GM18507 (cell line): Measurements from ENCODE around the gene ANKRD66.
"Not testable (repeated sequence)": the region's sequence is repeated elsewhere in the genome, so short reads cannot be mapped to it uniquely, and the experiment has no call there.

ENCODE experiments used
- DNase-seq: peaks from one replicate; pipeline ENCODE4 v3.0.0; 2011; ENCODE audit warnings: low read depth; ENCODE audit not compliant: insufficient read length; ENCODE audit errors: extremely low spot score
- FAIRE-seq: peaks from 2 replicates; lab custom pipeline; 2011; peaks lifted over from hg19 to GRCh38; lab: Jason Lieb, UNC

The ANKRD66 gene

GRCh38 chr6:46746696-46747095 lies at the start of gene ANKRD66:
TSS of gene ANKRD66 (plus strand) at chr6:46746933. CDS start at chr6:46751949, 5,016 bp downstream.
- FAIRE-seq (no peak), DNase-seq (no peak)

- DNase-seq, result no peak
- no peak for FAIRE-seq
Observed at GRCh38 chr6:46699970-46700369, 46.8 kb upstream of the ANKRD66 start.

- FAIRE-seq, result no peak
- no peak for DNase-seq
Observed at GRCh38 chr6:46704562-46704961, 42.2 kb upstream of the ANKRD66 start.

- DNase-seq, result no peak
- no peak for FAIRE-seq
Observed at GRCh38 chr6:46706464-46706863, 40.3 kb upstream of the ANKRD66 start.

GRCh38 chr6:46711491-46711890 lies 35.2 kb upstream of the ANKRD66 start:
- no peak for DNase-seq
- no peak for FAIRE-seq

- FAIRE-seq (no peak), DNase-seq (no peak)
Observed at GRCh38 chr6:46715141-46715540, 31.6 kb upstream of the ANKRD66 start.

- no peak for FAIRE-seq
- no peak for DNase-seq
Observed at GRCh38 chr6:46719099-46719498, 27.6 kb upstream of the ANKRD66 start.

- FAIRE-seq, result no peak
- no peak for DNase-seq
Observed at GRCh38 chr6:46720401-46720800, 26.3 kb upstream of the ANKRD66 start.

GRCh38 chr6:46729787-46730326 lies 16.9 kb upstream of the ANKRD66 start:
- DNase-seq (no peak), FAIRE-seq (no peak)

GRCh38 chr6:46730921-46731461 lies 15.7 kb upstream of the ANKRD66 start:
- FAIRE-seq (no peak), DNase-seq (no peak)

GRCh38 chr6:46733341-46733801 lies 13.4 kb upstream of the ANKRD66 start:
- DNase-seq (no peak), FAIRE-seq (no peak)

GRCh38 chr6:46734867-46735719 lies 11.6 kb upstream of the ANKRD66 start, which contains the start of gene PLA2G7:
TSS of gene PLA2G7 (minus strand) at chr6:46735375. CDS start at chr6:46722891, 12,484 bp downstream.
- no peak for FAIRE-seq
- DNase-seq, result no peak

- DNase-seq, result no peak
- FAIRE-seq, result no peak
Observed at GRCh38 chr6:46735720-46736031, 11.1 kb upstream of the ANKRD66 start.

GRCh38 chr6:46736906-46737305 lies 9.8 kb upstream of the ANKRD66 start:
- no peak for FAIRE-seq

GRCh38 chr6:46741482-46741881 lies 5.3 kb upstream of the ANKRD66 start:
- DNase-seq (no peak), FAIRE-seq (no peak)

More at GRCh38 chr6:46736906-46737305, 9.8 kb upstream of the ANKRD66 start:
- DNase-seq, result no peak

GRCh38 chr6:46741910-46742309 lies 4.8 kb upstream of the ANKRD66 start:
- FAIRE-seq, result no peak

GRCh38 chr6:46743425-46744158 lies 3.1 kb upstream of the ANKRD66 start:
- DNase-seq (no peak), FAIRE-seq (no peak)

More at GRCh38 chr6:46741910-46742309, 4.8 kb upstream of the ANKRD66 start:
- DNase-seq, result no peak

GRCh38 chr6:46744159-46744725 lies 2.5 kb upstream of the ANKRD66 start:
- not testable (repeated sequence) for DNase-seq, FAIRE-seq

GRCh38 chr6:46745973-46746372 lies 760 bp upstream of the ANKRD66 start:
- FAIRE-seq (no peak), DNase-seq (no peak)
